Frontal cortex (tissue), 4 donors: Measurements from ENCODE around the gene SPTLC2. TPM values are rescaled to one million over a fixed set of nuclear protein-coding genes. Genes with fewer than 3 reads are reported as not detected.
A peak's percentile ranks its signal among the peaks of the same experiment; 100 is the strongest.

Experiments used
- DNase-seq, 2 donors: peaks; one replicate each; pipeline ENCODE4 v3.0.0; 2012; ENCODE audit warnings: low spot score in 2 of 2
- FAIRE-seq: peaks from 2 replicates; lab custom pipeline; 2012; peaks lifted over from hg19 to GRCh38; lab: Jason Lieb, UNC
- total RNA-seq: library from RNA; depleted of rRNA; stranded (reverse); fragments of >200 nt; gene quantifications from one replicate; pipeline ENCODE4 v1.2.3, GENCODE V29; 2014
- donor health status: control.
- donor health status: control.
- donor health status: control.

Gene SPTLC2
- total RNA-seq, 1 donor from 2014 or later: 23.2 TPM

DNA sequence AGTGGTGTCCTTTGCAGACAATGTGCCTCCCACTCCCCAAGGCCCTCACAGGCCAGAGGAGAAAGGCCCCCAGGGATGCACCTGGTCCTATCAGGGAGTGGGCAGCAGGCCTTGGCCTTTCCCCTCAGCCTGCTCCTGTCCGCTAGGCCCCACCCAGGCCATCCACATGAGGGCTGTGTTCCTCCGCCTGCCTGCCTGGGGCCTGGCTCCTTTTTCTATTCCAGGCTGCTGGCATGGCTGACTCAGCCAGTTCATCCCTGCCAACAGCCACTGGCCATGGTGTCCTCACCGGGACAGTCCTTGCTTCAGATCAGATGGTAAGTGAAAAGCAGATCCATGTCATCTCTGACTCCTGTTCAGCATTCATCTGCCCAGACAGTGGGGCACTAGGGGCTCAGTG lies 131.2 kb downstream of the SPTLC2 start:
- no peak for FAIRE-seq
- no peak for DNase-seq

DNA sequence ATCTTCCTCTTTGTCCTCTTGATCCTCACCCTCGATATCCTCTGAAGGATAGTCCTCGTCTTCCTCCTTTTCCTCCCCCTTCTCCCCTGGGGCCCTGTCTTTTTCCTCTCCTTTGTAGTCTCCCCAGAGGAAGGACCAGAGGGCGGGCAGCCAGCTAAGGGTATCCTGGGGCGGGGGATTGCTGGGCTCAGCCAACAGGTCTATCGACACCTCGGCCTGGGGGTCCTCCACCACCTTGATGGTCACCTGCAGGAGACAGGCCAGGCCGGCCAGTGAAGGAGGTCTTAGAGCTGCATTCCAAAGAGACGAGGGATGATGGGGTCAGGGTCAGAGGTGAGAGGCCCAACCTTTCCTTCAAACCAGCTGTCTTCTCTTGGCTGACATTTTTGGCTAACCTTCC lies 134.0 kb downstream of the SPTLC2 start:
- FAIRE-seq: no peak

DNA sequence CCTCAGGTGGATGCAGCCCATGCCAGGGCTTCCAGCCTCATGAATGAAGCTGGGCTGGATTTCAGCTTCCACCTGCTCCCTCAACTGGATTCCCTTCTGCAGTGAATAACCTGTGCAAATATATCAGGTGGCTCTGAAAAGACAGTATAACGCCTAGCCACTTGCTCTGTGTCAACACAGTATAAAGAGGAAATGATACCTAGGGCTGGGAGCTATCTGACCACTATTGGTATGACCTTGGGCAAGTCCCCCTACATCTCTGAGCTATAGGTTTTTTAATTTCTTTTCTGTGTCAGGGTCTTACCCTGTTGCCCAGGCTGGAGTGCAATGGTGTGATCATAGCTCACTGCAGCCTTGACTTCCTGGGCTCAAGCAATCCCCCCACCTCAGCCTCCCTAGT lies 137.6 kb downstream of the SPTLC2 start:
- no peak for FAIRE-seq

More for the DNA sequence above, 134.0 kb downstream of the SPTLC2 start:
- DNase-seq: no peak

DNA sequence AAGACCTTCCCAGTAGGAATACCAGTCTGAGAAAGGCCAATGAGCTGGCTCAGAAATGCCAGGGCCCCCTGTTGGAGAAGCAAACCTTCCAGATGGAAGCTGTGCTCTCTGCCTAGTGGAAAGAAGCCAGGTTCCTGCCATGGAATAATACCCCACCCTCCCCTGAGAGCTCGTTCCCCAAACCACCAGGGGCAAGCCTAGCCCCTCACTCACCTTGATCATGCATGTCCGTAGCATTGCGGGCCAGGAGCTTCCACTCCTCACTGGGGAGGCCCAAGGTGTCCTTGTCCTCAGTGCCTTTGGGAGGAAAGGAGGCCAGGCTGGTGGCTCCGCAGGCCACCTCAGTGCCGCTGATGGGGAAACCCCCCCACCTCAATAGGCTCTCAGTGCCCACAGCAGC lies 138.4 kb downstream of the SPTLC2 start:
- no peak for FAIRE-seq
- no peak for DNase-seq

More for the DNA sequence above, 137.6 kb downstream of the SPTLC2 start:
- no peak for DNase-seq

DNA sequence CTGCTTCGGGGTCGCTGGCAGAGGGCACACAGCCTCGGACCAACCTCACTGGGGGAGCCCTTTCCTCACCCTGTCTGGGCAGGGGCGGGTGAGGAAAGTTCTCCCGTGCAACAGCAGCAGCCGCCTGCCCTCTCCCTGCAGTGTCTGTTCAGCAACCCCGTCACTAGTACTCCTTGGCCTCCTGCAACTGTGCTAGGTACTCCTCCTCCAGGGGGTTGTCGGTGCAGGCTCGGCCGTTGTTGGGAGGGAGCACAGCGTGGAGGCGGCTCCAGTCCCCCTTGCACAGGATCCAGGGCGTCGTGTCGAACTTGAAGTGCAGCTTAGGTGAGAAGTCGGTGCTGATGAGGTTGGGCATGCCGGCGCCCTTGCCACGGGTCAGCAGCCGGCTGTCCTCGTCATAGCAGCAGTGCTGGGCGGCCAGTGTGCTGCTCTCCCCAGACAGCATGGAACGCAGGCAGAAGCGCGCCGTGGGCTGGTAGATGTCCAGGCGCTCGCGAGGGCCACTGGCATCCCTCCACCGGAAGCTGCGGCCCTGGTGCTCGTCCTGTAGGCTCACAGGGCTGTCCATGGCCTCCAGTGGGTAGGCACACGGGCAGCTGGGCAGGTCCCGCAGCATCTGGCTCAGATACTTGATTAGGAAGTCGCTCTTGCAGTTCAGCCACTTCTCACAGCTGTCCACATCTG lies 140.9 kb downstream of the SPTLC2 start:
- FAIRE-seq (no peak), DNase-seq (no peak)

DNA sequence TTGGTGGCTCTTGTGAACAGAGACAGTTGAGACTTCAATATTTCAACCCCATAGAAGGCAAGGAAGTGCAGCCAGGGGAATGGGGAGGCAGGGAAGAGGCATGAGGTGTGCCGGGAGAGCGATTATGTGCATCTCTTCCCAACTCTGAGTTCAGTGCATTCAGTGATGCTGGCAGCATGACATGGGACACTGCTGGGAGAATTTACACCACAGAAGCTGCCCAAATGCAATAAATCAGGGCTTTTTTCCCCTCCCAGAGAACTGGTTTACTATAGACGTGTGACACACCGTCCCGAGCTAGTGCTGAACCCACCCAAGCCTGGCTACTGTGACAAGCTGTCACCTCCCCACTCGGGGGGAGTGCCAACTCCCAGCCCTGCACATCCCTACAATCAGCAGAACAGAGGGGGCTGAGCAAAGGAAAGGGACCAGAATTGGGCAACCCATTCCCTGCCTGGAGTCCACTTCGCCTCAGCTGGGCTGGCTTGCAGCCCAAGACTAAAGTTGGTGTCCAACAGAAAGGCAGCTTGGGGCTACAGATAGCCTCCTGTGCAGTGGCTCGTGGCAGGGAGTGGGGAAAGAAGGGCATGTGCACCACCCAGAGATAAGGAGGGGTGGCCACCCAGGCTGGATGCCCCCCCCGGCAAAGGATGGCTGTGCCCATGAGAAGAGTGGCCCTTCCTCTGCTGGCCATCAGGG lies 141.8 kb downstream of the SPTLC2 start:
- no peak for DNase-seq
- FAIRE-seq: no peak

DNA sequence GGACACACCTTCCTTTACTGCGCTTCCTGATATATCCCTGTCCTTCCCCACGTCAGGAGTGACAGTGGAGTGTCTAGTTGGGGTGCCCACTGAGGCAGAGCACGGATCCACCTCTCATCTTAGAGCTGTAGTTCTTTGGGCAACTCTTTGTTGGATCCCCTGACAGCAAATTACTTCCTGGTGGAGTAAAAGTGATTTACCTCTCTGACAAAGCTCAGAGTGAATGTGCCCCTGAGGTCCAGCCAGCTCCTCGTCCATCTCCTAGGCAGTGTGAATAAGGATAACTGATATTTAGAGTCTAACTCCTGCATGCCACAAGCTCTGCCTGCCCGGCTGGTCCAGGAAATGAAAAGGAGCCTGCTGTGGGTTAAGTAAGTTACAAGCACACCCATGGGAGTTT lies 142.5 kb downstream of the SPTLC2 start:
- FAIRE-seq (no peak), DNase-seq (no peak)

DNA sequence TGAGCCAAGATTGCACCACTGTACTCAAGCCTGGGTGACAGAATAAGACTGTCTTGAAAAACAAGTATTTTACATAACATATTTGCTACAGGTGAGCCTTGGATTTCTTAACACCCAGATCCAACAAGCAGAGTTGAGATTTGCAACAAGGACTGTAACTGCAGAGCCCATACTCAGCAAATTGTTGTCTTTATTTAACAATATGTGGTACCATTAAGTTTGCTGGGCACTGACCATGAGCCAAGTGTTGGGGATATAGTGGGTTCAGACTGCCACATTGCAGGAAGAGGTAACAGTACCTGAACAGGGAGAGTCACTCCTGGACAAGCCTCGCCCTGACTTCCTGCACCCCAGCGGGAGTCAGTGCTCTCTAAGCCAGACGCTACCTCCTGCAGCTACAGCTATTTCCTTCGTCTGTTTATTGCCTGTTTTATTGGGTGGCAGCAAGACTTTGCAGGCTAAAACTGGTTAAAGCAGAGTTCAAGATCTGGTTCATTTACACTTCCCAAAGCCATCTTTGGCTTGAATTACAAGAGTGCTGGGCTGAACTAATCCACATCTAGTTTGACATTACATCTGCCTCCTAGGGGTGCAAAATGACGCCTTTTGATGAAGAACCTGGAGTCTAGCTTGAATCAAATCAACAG lies 146.1 kb downstream of the SPTLC2 start:
- DNase-seq (no peak), FAIRE-seq (no peak)

DNA sequence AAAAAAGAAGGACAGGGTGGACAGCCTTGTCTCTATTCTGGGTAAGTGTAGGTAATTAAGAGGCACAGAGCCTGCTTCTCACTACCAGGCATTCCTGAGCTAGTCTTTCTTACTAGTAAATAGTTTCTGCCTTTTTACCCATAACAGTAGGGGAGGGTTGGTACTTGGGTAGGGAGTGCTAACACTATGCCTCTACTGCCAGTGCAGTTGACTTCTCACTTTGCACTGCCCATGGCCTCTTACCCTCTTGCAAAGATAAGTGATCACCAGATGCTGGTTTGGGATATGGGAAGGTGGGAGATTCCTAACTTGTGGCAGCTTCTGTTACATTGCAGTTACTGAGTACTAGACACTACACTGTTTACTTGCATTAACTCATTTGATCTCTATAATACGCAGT lies 146.9 kb downstream of the SPTLC2 start:
- DNase-seq (no peak), FAIRE-seq (no peak)

DNA sequence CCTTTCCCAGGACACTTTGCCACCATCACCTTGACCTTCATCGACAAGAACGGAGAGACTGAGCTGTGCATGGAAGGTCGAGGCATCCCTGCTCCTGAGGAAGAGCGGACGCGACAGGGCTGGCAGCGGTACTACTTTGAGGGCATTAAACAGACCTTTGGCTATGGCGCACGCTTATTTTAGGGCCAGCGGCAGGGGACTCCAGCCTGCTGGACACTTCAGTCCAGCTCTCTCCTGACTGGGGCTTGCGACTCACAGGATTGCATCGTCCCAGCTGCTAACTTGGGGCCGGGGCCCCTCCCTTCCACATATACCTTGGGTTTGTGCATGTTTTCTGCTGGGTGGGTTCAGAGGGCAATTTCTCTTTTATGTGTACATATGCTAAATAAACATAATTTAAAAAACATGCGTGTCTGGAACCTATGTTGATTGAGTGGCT lies 147.4 kb downstream of the SPTLC2 start:
- no peak for FAIRE-seq
- no peak for DNase-seq

DNA sequence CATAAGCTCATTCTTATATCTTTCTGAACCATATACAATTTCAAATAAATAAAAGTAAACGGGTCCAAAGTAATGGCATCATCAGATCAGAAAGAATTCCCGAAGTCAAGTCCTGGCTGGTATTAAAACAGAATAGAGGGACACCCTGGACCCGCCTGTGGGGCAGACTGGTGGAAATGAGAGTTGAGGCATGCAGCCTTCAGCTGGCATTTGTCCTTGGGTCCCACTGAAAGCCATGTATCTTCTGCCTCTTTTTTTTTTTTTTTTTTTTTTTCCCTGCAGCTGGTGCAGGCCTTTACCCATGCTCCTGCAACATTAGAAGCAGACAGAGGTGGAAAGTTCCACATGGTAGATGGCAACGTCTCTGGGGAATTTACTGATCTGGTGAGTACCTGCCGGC lies 148.6 kb downstream of the SPTLC2 start:
- no peak for DNase-seq

DNA sequence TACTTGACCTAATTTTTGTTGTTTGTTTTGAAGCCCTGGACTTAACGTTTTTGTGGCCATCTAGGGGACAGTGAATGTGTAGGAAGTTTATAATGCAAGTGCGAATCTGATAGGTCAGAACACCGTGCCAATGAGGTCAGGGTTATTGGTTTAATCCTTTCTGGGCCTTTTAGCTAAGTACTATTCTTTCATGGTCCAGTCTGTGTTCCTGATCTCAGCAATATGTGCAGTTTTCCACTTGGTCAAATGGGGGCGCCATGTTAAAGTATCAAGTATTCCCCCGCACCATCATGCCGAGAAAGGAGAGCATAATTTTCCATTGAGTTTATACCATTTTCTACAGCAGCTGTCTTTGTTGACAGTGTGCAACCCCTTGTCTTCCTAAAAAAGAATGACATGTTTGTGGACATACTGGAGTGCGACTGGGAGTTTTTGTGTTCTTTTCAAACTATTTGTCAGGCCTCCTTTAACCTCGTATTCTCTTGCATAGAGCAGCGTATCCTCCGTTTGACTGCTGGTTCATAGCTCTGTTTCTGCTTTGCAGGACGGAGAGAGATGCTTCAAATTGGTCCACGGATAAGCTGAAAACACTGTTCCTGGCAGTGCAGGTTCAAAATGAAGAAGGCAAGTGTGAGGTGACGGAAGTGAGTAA lies 157.2 kb downstream of the SPTLC2 start:
- FAIRE-seq (no peak), DNase-seq (peak in 1 of 2 donors; percentile 44)

More for the DNA sequence above, 148.6 kb downstream of the SPTLC2 start:
- FAIRE-seq: no peak

DNA sequence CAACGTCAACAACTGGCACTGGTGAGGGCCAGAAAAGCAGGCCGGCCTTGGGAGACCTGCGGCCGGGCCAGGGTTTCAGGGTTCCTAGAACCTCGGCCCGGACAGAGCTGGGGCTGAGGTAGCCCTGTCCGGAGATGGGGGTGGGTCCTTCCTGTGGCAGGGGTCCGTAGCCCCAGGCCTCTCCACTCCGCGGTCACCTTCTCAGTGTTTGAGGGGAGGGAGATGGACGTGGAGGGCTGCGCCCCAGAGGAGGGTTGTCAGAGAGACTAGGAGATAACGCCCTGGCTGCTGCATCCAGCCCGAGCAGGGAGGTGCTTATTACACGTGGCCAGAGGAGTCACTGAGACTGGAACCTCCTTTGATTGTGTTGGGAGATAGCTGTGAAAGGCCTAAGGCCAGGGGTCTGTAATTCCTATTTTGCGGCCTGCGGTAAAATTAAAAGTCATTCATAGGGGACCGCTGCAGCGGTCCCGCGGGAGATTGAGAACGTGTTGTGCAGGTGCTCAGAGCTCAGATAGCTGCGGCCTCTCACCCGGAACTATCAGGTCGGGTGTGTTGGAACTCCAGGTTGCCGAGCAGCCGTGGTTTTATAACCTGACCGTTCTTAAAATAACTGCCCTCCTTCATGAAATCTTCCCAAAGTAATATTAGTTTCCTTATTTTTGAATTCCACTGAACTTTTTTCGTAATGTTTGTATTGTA lies 158.0 kb downstream of the SPTLC2 start:
- DNase-seq (no peak), FAIRE-seq (no peak)

DNA sequence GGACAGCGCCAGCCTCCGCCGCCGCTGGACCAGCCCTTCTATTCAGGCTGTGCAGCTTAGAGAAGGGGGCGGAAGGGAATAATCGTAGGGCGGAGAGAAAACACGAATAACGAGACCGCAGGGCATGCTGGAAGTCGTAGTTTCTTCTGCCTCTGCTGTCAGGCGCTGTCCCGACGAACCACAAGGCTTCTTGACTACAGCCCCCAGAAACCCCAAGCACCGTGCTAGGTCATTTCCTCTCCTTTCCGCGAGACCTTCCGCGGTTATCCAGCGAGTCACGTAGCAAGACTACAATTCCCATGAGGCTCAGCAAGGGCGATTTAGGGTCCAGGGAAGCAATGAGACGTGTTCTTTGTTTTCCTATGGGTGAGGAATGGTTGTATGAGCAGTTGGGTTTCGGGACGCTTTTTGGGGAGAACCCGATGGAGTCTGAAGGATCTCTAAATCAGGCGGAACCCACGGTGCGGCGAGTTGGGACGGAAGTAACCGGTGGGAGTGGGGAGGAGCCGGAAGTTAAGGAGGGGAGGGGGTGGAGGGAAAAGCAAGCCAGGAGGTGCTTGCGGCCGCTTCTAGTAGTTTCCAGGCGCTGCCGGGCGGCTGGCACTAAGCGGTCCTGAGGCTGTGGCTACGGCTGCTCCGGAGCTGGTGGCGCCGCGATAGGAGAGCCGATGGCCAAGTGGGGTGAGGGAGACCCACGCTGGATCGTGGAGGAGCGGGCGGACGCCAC lies 158.8 kb downstream of the SPTLC2 start, which contains the start of the genes AHSA1 and VIPAS39:
Gene AHSA1 (plus strand): TSS at position 572 of the 727 bp plus-strand sequence. CDS start 97 bp downstream, at position 669.
Gene VIPAS39 (minus strand): TSS at position 80 of the 727 bp plus-strand sequence. CDS start 3,499 bp downstream, outside the sequence.
- FAIRE-seq: peak; percentile 36
- DNase-seq: peak; percentile 79 to 85

DNA sequence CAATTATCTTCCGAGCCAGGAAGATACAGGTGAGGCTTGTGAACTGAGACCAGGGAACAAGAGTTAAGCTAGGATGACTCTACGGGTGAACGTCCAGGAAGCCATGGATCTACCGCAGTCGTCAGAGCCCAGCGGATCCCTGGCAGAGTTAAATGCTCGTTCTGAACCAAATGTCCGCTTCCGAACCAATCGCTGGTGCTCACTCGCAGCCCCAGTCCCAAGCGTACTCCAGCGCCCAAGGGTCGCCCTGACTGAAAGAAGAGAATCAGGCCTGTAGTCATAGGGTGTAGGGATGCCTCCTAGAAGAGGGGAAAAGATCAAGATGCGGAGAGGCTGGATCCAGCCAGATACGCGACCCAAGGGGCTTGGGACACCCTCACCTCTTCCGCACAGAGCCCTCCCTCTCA lies 159.3 kb downstream of the SPTLC2 start:
- FAIRE-seq: no peak

More for the DNA sequence above, 159.3 kb downstream of the SPTLC2 start:
- DNase-seq: no peak
